Activated CD8-positive, alpha-beta memory T cell treated with anti-CD3 and anti-CD28 coated beads for 1 hour (primary cell): Measurements from ENCODE around the gene RMC1.
"Not testable (repeated sequence)": the region's sequence is repeated elsewhere in the genome, so short reads cannot be mapped to it uniquely, and the experiment has no call there.

Experiments used
- DNase-seq, 2 donors: peaks; one replicate each; pipeline ENCODE4 v3.0.0-alpha.2; 2020; ENCODE audit warnings: low read depth in 1 of 2; ENCODE audit errors: extremely low read depth in 1 of 2

RMC1 gene

DNA sequence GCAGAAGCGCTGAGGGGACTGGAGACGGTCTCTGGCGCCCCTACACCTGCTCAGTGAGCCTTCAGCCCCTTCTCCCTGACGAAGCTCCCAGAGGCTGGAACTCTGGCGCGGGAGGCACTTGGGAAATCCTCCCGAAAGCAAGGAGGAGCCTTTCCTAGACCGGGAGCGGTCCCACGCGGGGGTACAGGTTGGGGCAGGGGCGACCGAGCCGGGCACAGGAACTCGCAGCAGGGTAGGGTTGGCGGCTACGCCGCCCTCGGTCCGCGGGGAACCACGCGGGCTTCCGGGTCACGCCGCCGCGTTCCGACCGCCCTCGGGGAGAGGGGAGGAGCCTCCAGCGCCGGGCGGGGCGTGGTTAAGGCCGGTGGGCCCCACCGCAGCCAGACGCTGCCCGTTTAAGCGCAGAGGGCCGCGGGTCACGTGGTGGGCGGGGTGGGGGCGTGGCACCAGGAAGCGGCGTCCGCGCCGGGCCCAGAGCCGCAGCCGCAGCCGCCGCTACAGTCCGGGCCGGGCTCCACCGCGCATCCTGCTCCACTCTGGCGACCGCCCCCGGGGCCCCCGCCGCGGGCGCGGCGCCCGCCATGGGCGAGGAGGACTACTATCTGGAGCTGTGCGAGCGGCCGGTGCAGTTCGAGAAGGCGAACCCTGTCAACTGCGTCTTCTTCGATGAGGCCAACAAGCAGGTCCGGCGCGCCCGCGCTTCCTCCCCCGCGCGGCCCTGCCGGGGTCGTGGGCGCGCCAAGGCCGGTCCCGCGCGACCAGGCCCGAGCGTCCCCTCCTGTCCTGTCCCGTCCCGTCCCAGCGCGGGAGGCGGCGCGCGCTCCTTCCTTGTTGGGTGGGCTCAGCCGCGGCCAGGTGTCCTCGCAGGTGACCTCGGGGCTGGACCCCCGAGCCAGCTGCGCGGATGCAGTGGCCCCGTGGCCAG, at the start of gene RMC1:
Gene RMC1 (plus strand): TSS at position 474 of the 925 bp plus-strand sequence. CDS start 108 bp downstream, at position 582.
- DNase-seq, result peak; percentile 89 to 99

DNA sequence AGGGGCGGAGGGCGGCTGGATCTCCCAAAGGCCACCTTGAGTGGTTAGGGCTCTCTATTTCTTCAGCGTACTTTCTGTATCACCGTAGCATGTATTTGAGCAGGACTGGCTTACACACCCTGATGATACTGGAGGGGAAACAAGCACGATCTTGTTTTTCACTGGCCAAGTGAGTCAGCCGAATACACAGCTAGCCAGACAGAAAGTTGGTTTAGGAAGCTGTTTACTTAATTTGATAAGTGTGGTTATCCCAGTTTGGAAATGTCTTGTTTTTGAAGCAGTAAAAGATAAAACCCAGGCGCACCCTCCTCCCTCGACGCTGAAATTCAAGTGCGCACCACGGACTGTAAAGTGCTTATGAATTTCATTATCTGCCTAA, 49.6 kb upstream of the RMC1 start:
- DNase-seq, result no peak

DNA sequence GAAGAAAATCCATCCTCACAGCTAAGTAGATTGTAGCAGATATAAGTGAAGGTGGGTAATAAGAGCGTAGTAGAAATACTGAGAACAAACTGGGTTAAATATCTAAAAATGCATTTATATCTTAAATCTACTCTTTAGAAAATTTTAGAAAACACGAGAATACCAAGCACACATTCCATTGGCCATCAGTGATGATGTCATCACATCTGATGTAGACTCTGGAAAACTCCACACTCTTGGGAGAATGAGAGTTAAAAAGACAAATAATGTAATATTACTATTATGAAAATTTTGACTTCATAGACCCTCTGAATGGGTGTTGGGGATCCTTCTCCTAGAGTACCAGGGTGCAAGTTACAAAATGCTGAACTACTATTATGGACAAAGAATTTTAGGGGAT, 46.5 kb upstream of the RMC1 start:
- no peak for DNase-seq

DNA sequence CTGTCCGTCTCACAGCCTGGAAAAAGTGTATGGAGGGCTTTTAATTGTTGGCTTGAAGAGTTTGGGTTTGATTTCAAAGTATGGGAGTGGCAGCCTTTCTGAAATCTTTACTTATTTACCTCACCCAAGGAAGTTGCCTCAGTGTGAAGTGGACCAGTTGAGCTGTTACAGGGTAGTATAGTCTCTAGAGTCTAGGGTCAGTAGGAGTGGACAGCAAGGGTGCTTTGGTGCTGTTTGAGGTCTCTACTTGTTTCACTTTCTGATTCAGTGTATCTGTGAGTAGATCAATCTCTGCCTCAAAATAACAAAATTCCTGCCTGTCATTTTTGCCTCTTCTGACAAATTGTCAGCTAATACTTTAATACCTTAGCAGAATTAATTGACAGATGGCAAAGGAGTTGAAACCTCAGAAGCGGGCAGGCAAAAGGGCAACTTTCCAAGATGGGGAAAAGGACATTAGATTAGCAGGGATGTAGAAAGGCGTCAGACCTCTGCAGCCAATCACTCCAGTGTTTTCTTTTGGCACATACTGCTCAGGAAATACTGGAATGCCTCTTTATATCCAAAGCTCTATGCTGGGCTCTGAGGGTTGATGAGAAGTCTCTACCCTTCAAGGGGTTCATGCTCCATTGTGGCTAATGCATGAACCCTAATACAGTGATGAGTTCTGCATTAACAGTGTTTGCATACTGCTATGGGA, 44.3 kb upstream of the RMC1 start:
- DNase-seq, result no peak

DNA sequence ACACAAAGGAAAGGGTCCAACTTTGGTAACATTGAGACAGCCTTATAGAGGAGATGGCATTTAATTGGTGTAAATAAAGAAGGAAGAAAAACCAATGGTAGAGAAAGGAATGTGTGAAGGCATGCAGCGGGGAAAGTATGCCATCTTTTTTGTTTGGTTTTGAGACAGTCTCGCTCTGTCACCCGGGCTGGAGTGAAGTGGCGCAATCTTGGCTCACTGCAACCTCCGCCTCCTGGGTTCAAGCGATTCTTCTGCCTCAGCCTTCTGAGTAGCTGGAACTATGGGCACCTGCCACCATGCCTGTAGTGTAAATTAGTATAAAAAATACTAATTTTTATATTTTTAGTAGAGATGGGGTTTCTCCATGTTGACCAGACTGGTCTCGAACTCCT, 43.8 kb upstream of the RMC1 start:
- no peak for DNase-seq

DNA sequence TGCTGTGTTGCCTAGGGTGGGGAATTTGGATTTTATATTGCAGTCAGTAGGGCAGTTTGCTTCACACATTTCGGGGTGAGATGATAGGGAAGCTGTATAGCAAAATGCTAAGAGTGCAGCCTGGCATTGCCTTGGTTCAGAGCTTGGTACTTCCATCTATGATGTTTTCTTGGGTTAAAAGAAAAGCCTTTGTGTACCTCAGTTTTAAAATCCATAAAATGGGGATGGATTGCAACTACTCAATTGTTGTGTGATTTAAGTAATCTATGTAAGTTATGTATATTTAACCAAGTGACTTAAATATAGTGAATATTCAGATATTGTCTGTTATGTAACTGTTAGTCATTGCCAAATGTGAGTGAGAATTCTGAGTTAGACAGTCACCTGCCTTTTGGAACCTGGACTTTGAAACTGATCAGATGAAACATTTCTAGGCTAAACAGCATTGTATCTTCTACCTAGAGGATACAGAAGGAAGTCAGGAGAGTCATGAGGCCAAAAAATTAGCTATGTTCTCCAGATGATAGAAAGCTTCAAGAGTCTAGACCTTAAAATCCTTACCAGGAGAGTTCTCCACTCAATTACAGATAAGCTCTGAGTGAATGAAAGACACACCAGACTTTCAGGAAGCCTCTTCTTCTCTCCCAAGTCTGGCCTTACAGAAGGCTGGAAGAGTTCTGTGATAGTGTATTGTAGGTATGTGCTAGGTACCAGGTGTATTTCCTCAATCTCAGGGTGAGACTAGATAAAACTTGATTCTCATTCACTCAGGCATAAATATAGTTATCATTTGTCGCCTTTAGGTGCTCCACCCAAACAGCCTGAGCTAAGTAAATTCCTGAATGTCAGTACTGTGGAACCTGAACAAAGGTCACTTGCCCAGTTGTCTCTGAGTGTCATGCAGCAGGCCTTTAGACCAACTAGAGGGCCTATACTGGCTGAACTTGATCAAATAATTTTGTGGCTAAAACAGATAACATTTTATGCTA, 42.7 kb upstream of the RMC1 start:
- DNase-seq, result no peak

DNA sequence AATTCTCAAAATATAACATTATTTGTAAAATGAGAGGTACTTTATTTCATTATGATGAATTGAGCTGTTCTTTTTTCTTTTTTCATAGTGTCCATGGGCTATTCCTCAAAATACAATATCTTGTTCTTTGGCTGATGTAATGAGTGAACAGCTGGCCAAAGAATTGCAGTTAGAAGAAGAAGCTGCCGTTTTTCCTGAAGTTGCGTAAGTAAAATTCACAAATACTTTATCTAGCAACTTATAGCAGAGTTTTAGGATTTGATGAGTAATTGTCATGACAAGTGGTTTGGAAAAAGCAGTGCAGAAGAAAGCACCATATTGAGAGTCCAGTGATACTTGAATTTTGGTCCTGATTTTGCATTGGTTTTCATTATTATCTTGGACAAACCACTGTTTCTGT, 40.4 kb upstream of the RMC1 start:
- DNase-seq, result no peak

DNA sequence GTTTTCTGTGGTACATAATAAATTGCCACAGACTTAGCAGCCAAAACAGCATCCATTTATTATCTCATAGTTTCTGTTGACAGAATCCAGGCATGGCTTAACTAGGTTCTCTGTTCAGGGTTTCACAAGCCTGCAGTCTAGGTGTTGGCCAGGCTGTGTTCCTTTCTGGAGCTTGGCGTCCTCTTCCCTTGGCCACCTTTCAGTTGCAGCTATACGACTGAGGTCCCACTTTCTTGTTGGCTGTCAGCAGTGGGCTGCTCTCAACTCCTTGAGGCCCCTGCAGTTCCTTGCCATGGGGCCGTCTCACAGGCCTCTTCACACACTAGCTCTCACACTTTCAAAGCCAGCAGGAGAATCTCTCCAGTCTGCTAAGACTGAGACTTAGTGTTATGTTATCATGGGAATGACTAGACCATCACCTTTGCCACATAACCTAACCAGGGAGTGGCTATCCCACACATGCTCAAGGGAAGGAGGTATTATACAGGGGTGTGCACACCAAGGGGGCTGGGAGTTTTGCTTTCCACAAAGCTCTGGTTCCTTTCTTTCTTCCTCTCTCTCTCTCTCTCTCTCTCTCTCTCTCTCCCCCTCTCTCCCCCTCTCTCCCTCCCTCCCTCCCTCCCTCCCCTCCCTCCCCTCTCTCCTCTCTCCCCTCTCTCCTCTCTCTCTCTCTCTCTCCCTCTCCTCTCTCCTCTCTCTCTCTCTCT, 34.4 kb upstream of the RMC1 start:
- no peak for DNase-seq

DNA sequence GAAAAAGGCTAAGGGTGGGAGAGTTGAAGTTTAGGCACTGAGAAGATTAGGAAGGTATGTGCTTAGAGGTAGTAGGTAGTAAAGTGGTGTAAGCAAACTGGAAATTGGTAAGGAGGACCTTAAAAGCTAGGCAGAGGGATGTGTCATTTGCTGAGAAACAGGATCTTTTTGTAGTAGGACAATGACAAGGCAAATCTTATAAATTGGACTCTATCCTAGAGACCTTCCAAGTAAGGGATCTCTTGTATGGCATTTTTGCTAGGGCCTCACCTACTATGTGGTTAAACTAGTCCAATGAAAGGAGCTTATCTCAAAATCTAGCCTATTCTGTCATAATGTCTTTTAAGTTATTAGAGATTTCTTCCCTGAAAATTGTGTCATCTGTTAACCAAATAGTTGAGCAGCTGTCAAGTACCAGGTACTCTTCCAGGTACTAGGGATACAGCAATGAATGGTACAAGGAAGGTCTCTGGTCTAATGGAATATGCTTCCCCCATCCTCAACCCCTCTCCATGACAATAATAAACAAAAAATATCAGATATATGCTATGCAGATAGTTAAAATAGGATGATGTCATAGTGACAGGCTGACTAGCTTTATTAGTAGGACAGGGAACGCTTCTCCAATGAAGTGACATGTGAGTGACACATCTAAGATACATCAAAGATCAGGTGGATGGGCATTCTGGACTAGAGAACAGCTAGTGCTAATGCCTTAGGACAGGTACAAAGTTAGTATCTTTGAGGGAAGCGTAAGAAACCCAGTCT, 32.5 kb upstream of the RMC1 start:
- DNase-seq, result no peak

DNA sequence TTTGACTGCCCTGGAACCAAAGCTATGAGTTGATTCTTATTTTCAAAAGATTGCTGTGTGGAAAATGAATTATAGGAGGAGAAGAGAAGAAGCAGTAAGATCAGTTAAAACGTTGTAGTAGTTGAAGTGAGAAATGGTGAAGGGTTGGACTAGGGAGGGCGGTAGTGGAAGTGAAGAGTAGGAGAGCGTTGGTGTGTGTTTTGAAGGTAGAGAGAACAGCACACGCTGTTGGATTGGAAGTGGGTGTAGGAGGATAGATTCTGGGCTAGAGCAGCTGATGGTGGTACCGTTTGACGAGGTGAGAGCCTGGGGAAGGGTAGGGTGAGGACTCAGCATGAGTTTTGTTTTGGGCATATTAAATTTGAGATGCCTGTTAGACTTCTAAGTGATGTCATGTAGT, 31.8 kb upstream of the RMC1 start:
- no peak for DNase-seq

DNA sequence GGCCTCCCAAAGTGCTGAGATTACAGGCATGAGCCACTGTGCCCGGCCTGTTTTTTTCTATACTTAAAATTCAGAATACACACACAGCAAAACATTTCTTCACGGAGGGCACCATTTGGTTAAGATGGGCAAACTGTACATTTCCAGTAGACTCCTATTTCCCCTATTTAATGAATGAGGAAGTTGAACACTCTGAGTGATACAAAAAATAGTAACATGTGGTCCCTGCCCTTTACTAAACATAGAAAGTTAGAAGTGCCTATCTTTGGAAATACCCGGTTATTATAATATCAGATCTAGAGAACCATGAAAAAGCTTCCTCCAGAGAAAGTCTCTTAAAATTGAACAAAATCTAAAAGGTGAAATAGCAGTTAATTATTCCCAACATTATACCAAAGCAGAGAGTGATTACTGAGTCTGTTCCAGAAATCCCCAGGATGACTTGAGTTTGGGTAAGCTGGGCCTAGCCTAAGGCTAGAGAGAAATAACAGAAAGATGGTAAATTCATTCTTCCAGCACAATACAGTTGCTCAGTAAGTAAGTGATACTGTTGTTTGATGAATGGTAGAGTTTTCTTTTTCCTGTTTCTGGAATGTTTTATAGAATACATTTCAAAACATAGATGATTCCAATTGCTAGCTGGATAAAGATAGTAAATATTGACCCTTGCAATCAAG, 23.3 kb upstream of the RMC1 start:
- no peak for DNase-seq

DNA sequence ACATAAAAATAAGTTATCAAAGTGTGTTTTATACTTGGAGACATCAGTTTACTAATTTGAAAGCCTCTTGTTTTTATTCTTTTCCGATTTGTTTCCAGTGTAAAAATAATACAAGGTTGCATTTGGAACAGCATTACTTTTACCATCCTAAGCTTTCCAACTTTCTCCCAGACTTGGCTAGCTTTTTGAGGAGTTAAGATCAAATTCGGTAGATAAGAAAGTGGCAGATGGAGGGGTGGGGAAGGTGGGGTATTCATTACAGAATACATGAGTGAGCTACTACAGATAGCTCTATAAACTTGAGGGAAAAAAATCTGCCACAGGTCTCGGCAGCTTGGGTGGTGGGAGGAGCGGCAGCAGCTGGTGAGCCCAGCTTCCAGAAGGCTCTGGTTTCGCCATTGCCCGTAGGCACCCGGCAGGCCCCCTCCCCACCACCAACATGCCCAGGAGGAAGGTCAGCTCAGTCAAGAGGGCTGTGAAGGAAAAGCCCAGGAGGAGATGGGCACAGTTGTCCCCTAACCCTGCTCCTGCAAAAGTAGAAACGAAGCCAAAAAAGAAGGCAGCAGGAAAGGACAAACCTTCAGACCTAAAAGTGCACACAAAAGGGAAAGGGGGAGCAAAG, 18.6 kb upstream of the RMC1 start:
- no peak for DNase-seq

DNA sequence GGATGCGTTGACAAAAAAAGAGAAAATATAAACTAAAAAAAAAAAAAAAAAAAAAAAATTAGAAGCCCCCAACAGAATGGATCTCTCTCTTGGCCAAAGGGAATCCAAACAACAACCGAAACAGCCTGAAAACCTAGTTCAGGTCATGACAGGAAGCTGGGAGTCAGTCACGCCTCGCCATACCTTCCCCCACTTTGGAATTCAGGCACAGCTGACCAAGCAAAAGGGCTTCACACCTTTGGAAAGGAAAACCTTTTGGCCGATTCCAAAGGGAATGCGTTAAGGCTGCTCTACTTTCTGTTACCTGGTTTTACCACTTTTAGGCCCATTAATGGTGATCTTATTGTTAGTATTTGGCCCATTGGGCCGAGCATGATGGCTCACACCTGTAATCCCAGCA, 17.9 kb upstream of the RMC1 start:
- no peak for DNase-seq

DNA sequence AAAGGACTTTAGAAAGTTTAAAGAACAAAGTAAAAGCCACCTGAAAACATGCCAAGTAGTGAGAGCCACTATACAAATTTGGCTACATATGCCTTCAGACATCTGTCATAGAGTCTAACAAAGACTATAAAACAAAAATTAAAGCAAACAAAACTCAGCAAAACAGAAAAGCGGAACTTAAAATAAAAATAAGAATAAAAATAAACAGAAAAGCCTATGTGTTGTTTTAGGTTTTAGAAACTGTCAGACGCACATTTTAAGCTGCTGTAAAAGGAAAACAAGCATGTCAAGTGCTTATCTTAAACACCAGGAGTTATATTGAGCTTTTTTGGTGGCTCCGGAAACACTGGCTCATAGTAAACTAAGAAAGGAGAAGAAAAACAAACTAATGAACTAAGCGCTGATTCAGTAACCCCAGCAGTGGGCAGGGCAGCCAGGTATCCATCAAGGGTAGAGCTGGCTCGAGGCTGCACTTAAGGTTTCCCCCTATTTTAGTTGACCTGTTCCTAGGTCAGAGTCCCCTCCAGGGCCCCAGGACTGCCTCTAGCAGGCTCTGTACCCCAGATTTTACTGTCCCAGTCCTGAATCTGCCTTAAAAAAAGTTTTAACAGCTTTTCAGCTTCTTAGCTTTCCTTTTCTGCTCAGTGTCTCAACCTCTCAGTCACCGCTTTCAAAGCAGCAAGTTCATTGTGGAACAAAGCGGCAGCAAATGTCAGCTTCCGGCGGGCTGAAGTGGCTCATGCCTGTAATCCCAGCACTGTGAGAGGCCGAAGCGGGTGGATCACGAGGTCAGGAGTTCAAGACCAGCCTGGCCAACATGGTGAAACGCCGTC, 15.4 kb upstream of the RMC1 start:
- DNase-seq, result peak in 1 of 2 donors; percentile 21

DNA sequence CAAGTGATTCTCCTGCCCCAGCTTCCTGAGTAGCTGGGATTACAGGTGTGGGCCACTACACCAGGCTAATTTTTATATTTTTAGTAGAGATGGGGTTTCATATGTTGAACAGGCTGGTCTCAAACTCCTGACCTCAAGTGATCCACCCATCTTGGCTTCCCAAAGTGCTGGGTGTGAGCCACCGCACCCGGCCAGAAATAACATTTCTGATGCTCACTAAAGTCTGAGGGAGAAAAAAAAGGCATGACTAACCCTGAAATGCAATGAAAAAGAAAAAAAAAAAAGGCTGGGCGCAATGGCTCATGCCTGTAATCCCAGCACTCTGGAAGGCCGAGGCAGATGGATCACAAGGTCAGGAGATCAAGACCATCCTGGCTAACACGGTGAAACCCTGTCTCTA, 13.7 kb upstream of the RMC1 start:
- not testable (repeated sequence) for DNase-seq

DNA sequence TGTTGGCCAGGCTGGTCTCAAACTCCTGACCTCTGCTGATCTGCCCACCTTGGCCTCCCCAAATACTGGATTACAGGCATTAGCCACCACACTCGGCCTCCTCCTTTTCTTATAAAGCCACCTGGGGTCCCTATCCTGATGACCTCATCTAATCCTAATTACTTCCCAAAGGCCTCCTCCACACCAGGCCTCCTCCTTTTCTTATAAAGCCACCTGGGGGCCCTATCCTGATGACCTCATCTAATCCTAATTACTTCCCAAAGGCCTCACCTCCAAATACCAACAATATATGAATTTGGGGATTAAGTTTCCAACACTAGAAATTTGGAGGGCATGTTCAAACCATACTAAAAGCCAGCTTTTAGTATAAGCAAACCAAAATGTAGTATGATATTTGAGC, 9.7 kb upstream of the RMC1 start:
- DNase-seq, result no peak

DNA sequence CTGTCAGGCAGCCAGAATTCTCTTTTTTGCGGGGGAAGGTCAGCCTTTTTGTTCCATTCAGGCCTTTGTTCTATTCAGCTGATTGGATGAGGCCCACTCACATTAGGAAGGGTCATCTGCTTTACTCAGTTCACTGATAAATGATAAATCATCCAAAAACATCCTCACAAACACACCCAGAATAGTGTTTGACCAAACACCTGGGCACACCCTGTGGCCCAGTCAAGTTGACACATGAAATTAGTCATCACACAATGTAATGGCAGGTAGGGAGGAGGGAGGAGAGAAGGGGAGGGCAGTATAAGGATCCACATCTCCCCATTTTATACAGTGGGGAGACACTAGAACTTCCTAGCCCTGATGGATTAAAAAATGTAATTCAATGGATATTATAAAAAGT, 8.3 kb upstream of the RMC1 start:
- no peak for DNase-seq
